ENCODE results near the gene FAM200C.

- TF ChIP-seq CTCF (IDR thresholded peaks at IDR 0.05 in 4 of 5, conservative IDR thresholded peaks at IDR 0.05 in 1 of 5): no peak
- no peak for TF ChIP-seq POLR2A (IDR thresholded peaks at IDR 0.05)
These were observed 32.6 kb downstream of the FAM200C start for GRCh38 chr5:160367261-160367660.

All from gastrocnemius medialis (tissue), 4 donors.